Adrenal gland (tissue), 5 donors: ENCODE results near the gene SCAF1.

Experiments used
- CTCF ChIP-seq, 6 experiments: fragments of 450-650 bp in 4 of 6; fragments of 200-600 bp in 2 of 6; sonication (generic) in 1 of 6; IDR thresholded peaks; 1 replicate in 5 of 6; 2 replicates in 1 of 6; pipeline versions ENCODE4 v1.5.1 to v1.8.0; 2016 to 2021; ENCODE audit warnings: antibody characterized with exemption in 6 of 6, mild to moderate bottlenecking in 2 of 6, moderate library complexity in 1 of 6
- POLR2A ChIP-seq, 2 donors: fragments of 450-650 bp; IDR thresholded peaks; one replicate each; pipeline ENCODE4 v1.6.1; 2017; ENCODE audit warnings: antibody characterized with exemption in 2 of 2, mild to moderate bottlenecking in 2 of 2, moderate library complexity in 1 of 2
- donor health status: DM: no; HTN: no; CAD: no.

GRCh38 chr19:49637821-49638738, 3.9 kb upstream of the SCAF1 start:
- TF ChIP-seq POLR2A (IDR thresholded peaks at IDR 0.05) (no peak), CTCF (IDR thresholded peaks at IDR 0.05) (no peak)
